Measurements from ENCODE around the gene SDK1. TPM values are rescaled to one million over a fixed set of nuclear protein-coding genes. Genes with fewer than 3 reads are reported as not detected.

The SDK1 gene
- total and polyA plus RNA-seq, 2 donors (not counting 3 experiments of a cell fraction or from before 2014, with no cell fraction given), result 1.6 to 3.9 TPM

- DNase-seq (ENCODE audit: low read depth, low spot score) (peak; percentile 25), FAIRE-seq (peak; percentile 70)
- dilution Hi-C loops (cut with MboI; ENCODE audit: extremely low pct_ligation_motif_present, low sequenced_read_pairs), result no loop called here
- Histone ChIP-seq H2AFZ (ENCODE audit: low read depth, low read length) (no peak overlapping the region), H3K9ac (replicated peaks; ENCODE audit: extremely low read depth, insufficient read depth, low read length) (no peak overlapping the region), H3K4me2 (ENCODE audit: insufficient read depth, low read length) (peak overlapping the region; percentile 60), H3K79me2 (ENCODE audit: control insufficient read depth, insufficient read depth, low read length) (no peaks in the 10 kb centered on the region), H3K36me3 (ENCODE audit: control insufficient read depth in 2 of 2, extremely low read depth in 1 of 2, insufficient read depth in 2 of 2, low read length in 2 of 2) (no peaks in the 10 kb centered on the region), H3K4me3 (replicated peaks in 1 of 3; ENCODE audit: insufficient read depth in 1 of 3, low read depth in 1 of 3, low read length in 3 of 3) (no peak overlapping the region), H3K27ac (ENCODE audit: insufficient read depth, low read depth, low read length) (peak overlapping the region; percentile 50), H3K4me1 (ENCODE audit: control insufficient read depth, extremely low read depth, insufficient read depth, low read length) (peaks cover 13% of the 10 kb centered on the region), H3K9me1 (replicated peaks; ENCODE audit: control insufficient read depth, extremely low read depth, insufficient read depth, low read length) (no peaks in the 10 kb centered on the region), H3K9me3 (replicated peaks; ENCODE audit: control insufficient read depth, insufficient read depth, low read length) (no peaks in the 10 kb centered on the region), H3K27me3 (ENCODE audit: control insufficient read depth in 2 of 2, insufficient read depth in 2 of 2, low read length in 2 of 2) (no peaks in the 10 kb centered on the region), H4K20me1 (replicated peaks; ENCODE audit: control insufficient read depth, extremely low read depth, insufficient read depth, low read length) (no peaks in the 10 kb centered on the region)
- intact Hi-C loops (cut with micrococcal nuclease), result no loop called here
- no TSS peak for BruUV-seq (replicated peaks)
- CTCF ChIA-PET, result no interaction called here
- POLR2A ChIA-PET, result no interaction called here
- no peak for TF ChIP-seq POLR2AphosphoS5 (IDR thresholded peaks at IDR 0.05; ENCODE audit: insufficient read depth, low read depth, low read length)
- no peak for TF ChIP-seq EZH2 (IDR thresholded peaks at IDR 0.05; ENCODE audit: borderline replicate concordance, low read depth, low read length, severe bottlenecking)
- TF ChIP-seq CTCF (IDR thresholded peaks at IDR 0.05; ENCODE audit: extremely low read depth in 1 of 2, insufficient read depth in 1 of 2, low read depth in 1 of 2, low read length in 2 of 2), result no peak
- no peak for TF ChIP-seq MYC (IDR thresholded peaks at IDR 0.05; ENCODE audit: low read depth, low read length)
- TF ChIP-seq FOS (IDR thresholded peaks at IDR 0.05; ENCODE audit: borderline replicate concordance, insufficient read depth, low read length), result peak; percentile 13
- TF ChIP-seq POLR2A (IDR thresholded peaks at IDR 0.05; ENCODE audit: low read depth, low read length), result no peak
Observed at GRCh38 chr7:4014346-4015050, 713.4 kb downstream of the SDK1 start.

Measured in endothelial cell of umbilical vein (primary cell).